ENCODE results near the gene SAMD4A.

SAMD4A gene

GRCh38 chr14:54807881-54808280, 241.0 kb downstream of the SAMD4A start:
- DNase-seq: no peak

GRCh38 chr14:54808326-54809161, 241.6 kb downstream of the SAMD4A start:
- no peak for DNase-seq

- no peak for DNase-seq
These were observed 242.8 kb downstream of the SAMD4A start for GRCh38 chr14:54809767-54810166.

- no peak for DNase-seq
These were observed 245.7 kb downstream of the SAMD4A start for GRCh38 chr14:54812617-54813016.

- DNase-seq: no peak
These were observed 246.2 kb downstream of the SAMD4A start for GRCh38 chr14:54813081-54813480.

- DNase-seq: no peak
These were observed 247.1 kb downstream of the SAMD4A start for GRCh38 chr14:54814076-54814475.

- no peak for DNase-seq
These were observed 248.1 kb downstream of the SAMD4A start for GRCh38 chr14:54815016-54815415.

GRCh38 chr14:54815515-54815914, 248.6 kb downstream of the SAMD4A start:
- no peak for DNase-seq

GRCh38 chr14:54816450-54816849, 249.5 kb downstream of the SAMD4A start:
- no peak for DNase-seq

- no peak for DNase-seq
These were observed 250.6 kb downstream of the SAMD4A start for GRCh38 chr14:54817506-54817905.

- DNase-seq: no peak
These were observed 251.5 kb downstream of the SAMD4A start for GRCh38 chr14:54818201-54819133.

- DNase-seq: no peak
These were observed 255.8 kb downstream of the SAMD4A start for GRCh38 chr14:54822685-54823084.

GRCh38 chr14:54823757-54824549, 257.0 kb downstream of the SAMD4A start:
- DNase-seq: no peak

- DNase-seq: no peak
These were observed 261.1 kb downstream of the SAMD4A start for GRCh38 chr14:54828037-54828436.

GRCh38 chr14:54829486-54830224, 262.7 kb downstream of the SAMD4A start:
- DNase-seq: no peak

GRCh38 chr14:54830650-54831049, 263.7 kb downstream of the SAMD4A start:
- DNase-seq: no peak

- no peak for DNase-seq
These were observed 267.2 kb downstream of the SAMD4A start for GRCh38 chr14:54834081-54834480.

- DNase-seq: no peak
These were observed 267.8 kb downstream of the SAMD4A start for GRCh38 chr14:54834727-54835126.

- DNase-seq: no peak
These were observed 269.3 kb downstream of the SAMD4A start for GRCh38 chr14:54836231-54836630.

GRCh38 chr14:54837508-54838149, 270.7 kb downstream of the SAMD4A start:
- no peak for DNase-seq

- no peak for DNase-seq
These were observed 272.1 kb downstream of the SAMD4A start for GRCh38 chr14:54838931-54839512.
